SK-N-SH (cell line): Measurements from ENCODE around the gene MUSK. TPM values are rescaled to one million over a fixed set of nuclear protein-coding genes. Genes with fewer than 3 reads are reported as not detected.

ENCODE experiments used
- CTCF ChIA-PET: fragments of 300-600, 350-600 bp; formaldehyde crosslinking; extraction: SDS; loops from one replicate; lab custom pipeline; 2021; lab: Yijun Ruan, JAX
- POLR2A ChIA-PET: fragments of 350-600 bp; sonication (Branson Sonifier 250); formaldehyde crosslinking; extraction: SDS; loops from one replicate; lab custom pipeline; 2020; ENCODE audit warnings: antibody characterized with exemption, inconsistent platforms; lab: Yijun Ruan, JAX
- DNase-seq: peaks from one replicate; pipeline ENCODE4 v3.0.0; 2012
- H2AFZ ChIP-seq: fragments of 200-600 bp; sonication (generic); 2 replicates; pipeline ENCODE4 v1.8.1; 2016; ENCODE audit warnings: antibody characterized with exemption, mild to moderate bottlenecking, low read depth
- H3F3A ChIP-seq: fragments of 200-600 bp; sonication (generic); replicated peaks from 2 replicates; pipeline ENCODE3; 2016; ENCODE audit warnings: antibody characterized with exemption, mild to moderate bottlenecking; ENCODE audit not compliant: insufficient read depth
- H3K27ac ChIP-seq, 2 experiments: fragments of 200-500 bp in 1 of 2; fragments of 200-600 bp in 1 of 2; sonication (Bioruptor generic) in 1 of 2; sonication (generic), shearing (Covaris generic) in 1 of 2; 2 replicates each; pipeline versions ENCODE4 v1.5.1 to v1.6.1; 2014 to 2016; ENCODE audit warnings: low read depth in 2 of 2, inconsistent platforms in 1 of 2, low read length in 1 of 2, mild to moderate bottlenecking in 1 of 2, mixed read lengths in 1 of 2
- H3K27me3 ChIP-seq: fragments of 200-600 bp; sonication (generic), shearing (Covaris generic); 2 replicates; pipeline ENCODE4 v1.6.1; 2016; ENCODE audit warnings: mixed run types; ENCODE audit not compliant: insufficient read depth
- H3K36me3 ChIP-seq, 2 experiments: fragments of 200-500 bp in 1 of 2; fragments of 200-600 bp in 1 of 2; sonication (Bioruptor generic) in 1 of 2; sonication (generic) in 1 of 2; replicated peaks in 1 of 2; 2 replicates each; pipeline versions ENCODE3 to v1.5.1; 2014 to 2016; ENCODE audit warnings: low read length in 1 of 2, mild to moderate bottlenecking in 1 of 2; ENCODE audit not compliant: insufficient read depth in 2 of 2, control insufficient read depth in 1 of 2
- H3K4me1 ChIP-seq, 2 experiments: fragments of 200-500 bp in 1 of 2; fragments of 200-600 bp in 1 of 2; sonication (Bioruptor generic) in 1 of 2; sonication (generic), shearing (Covaris generic) in 1 of 2; 2 replicates each; pipeline versions ENCODE4 v1.5.1 to v1.6.1; 2014 to 2016; ENCODE audit warnings: low read depth in 1 of 2, low read length in 1 of 2, mixed run types in 1 of 2; ENCODE audit not compliant: insufficient read depth in 2 of 2, control insufficient read depth in 1 of 2
- H3K4me2 ChIP-seq: fragments of 200-600 bp; sonication (generic), shearing (Covaris generic); 2 replicates; pipeline ENCODE4 v1.6.1; 2017; ENCODE audit warnings: mixed run types
- H3K4me3 ChIP-seq, 2 experiments: fragments of 200-500 bp in 1 of 2; fragments of 200-600 bp in 1 of 2; sonication (Bioruptor generic) in 1 of 2; sonication (generic), shearing (Covaris generic) in 1 of 2; 2 replicates each; pipeline versions ENCODE4 v1.5.1 to v1.8.1; 2014 to 2016; ENCODE audit warnings: low read depth in 2 of 2, inconsistent platforms in 1 of 2, low read length in 1 of 2, mild to moderate bottlenecking in 1 of 2, mixed read lengths in 1 of 2, moderate library complexity in 1 of 2
- H3K79me2 ChIP-seq: fragments of 200-600 bp; sonication (generic); 2 replicates; pipeline ENCODE4 v1.8.1; 2017; ENCODE audit warnings: mild to moderate bottlenecking; ENCODE audit not compliant: insufficient read depth
- H3K9ac ChIP-seq: fragments of 200-600 bp; sonication (generic); 2 replicates; pipeline ENCODE4 v1.6.1; 2017; ENCODE audit warnings: mixed run types
- H3K9me2 ChIP-seq: fragments of 200-600 bp; sonication (generic); 2 replicates; pipeline ENCODE4 v1.6.1; 2017; ENCODE audit warnings: mixed run types
- H3K9me3 ChIP-seq: fragments of 200-600 bp; sonication (generic); 2 replicates; pipeline ENCODE4 v1.6.1; 2017; ENCODE audit warnings: mixed run types, mild to moderate bottlenecking, moderate library complexity
- H4K20me1 ChIP-seq: fragments of 200-600 bp; sonication (generic); 2 replicates; pipeline ENCODE4 v1.6.1; 2017; ENCODE audit warnings: mild to moderate bottlenecking, mixed run types; ENCODE audit not compliant: insufficient read depth
- CHD2 ChIP-seq: fragments of 150-350 bp; IDR thresholded peaks from 2 replicates; pipeline ENCODE4 v1.6.1; 2018; ENCODE audit warnings: low read length; ENCODE audit not compliant: partially characterized antibody
- CTCF ChIP-seq: fragments of 200-600 bp; sonication (generic); IDR thresholded peaks from 2 replicates; pipeline ENCODE4 v1.6.1; 2017; ENCODE audit warnings: antibody characterized with exemption, mild to moderate bottlenecking, moderate library complexity
- FOXJ3 ChIP-seq: sonication (generic); formaldehyde crosslinking; IDR thresholded peaks from 2 replicates; pipeline ENCODE4 v1.5.1; 2020; ENCODE audit warnings: mild to moderate bottlenecking, missing genetic modification reagents
- FOXM1 ChIP-seq: IDR thresholded peaks from 2 replicates; pipeline ENCODE4 v1.4.0; 2012; ENCODE audit warnings: low read depth, mild to moderate bottlenecking
- GATA2 ChIP-seq: sonication (generic); formaldehyde crosslinking; IDR thresholded peaks from 2 replicates; pipeline ENCODE4 v1.5.0; 2020; ENCODE audit warnings: mild to moderate bottlenecking, missing genetic modification reagents
- IRF3 ChIP-seq: fragments of 150-350 bp; IDR thresholded peaks from 2 replicates; pipeline ENCODE4 v1.6.1; 2016; ENCODE audit warnings: mild to moderate bottlenecking, low read depth, low read length
- JUND ChIP-seq: IDR thresholded peaks from 2 replicates; pipeline ENCODE4 v1.4.0; 2012
- MXI1 ChIP-seq: IDR thresholded peaks from 2 replicates; pipeline ENCODE4 v1.6.1; 2012; ENCODE audit warnings: mild to moderate bottlenecking, low read depth, low read length, improper control_type of control experiment
- NRF1 ChIP-seq: IDR thresholded peaks from 2 replicates; pipeline ENCODE4 v1.6.1; 2012; ENCODE audit warnings: low read depth, mild to moderate bottlenecking, low read length
- PBX3 ChIP-seq: IDR thresholded peaks from 2 replicates; pipeline ENCODE4; 2012
- RAD21 ChIP-seq: IDR thresholded peaks from 2 replicates; pipeline ENCODE4 v1.6.1; 2012; ENCODE audit warnings: mild to moderate bottlenecking, low read length
- RCOR1 ChIP-seq: fragments of 150-350 bp; IDR thresholded peaks from 2 replicates; pipeline ENCODE4 v1.6.1; 2017; ENCODE audit warnings: antibody characterized with exemption, low read length
- SMC3 ChIP-seq: IDR thresholded peaks from 2 replicates; pipeline ENCODE4 v1.6.1; 2012; ENCODE audit warnings: low read depth, low read length, improper control_type of control experiment
- TCF12 ChIP-seq: IDR thresholded peaks from 2 replicates; pipeline ENCODE4 v1.4.0; 2012
- TEAD4 ChIP-seq: IDR thresholded peaks from 2 replicates; pipeline ENCODE4 v1.4.0; 2012; ENCODE audit warnings: mild to moderate bottlenecking, borderline replicate concordance; ENCODE audit not compliant: insufficient read depth
- USF2 ChIP-seq: fragments of 150-350 bp; IDR thresholded peaks from 2 replicates; pipeline ENCODE4 v1.6.1; 2017; ENCODE audit warnings: antibody characterized with exemption, low read length, low read depth, borderline replicate concordance
- YY1 ChIP-seq: IDR thresholded peaks from 2 replicates; pipeline ENCODE4 v1.4.0; 2012; ENCODE audit warnings: low read depth, mild to moderate bottlenecking
- ZBTB33 ChIP-seq: IDR thresholded peaks from 2 replicates; pipeline ENCODE4 v1.4.0; 2012; ENCODE audit warnings: low read depth, borderline replicate concordance
- WGBS: methylation state at CpG from one replicate; pipeline ENCODE4 v1.1.6; 2017; ENCODE audit warnings: low lambda C conversion rate; 5-methylcytosine and 5-hydroxymethylcytosine counted together
- polyA plus RNA-seq, 3 experiments: library from polyadenylated mRNA; depleted of rRNA; stranded (reverse); fragments of >200 nt; gene quantifications; 2 replicates each; pipeline ENCODE4 v1.2.3, GENCODE V29; 2012

The MUSK gene
- polyA plus RNA-seq, 1 of the 3 experiments (the other 2 are of a cell fraction), result not detected

GRCh38 chr9:110776221-110776620 is 107.6 kb downstream of the MUSK start:
- POLR2A ChIA-PET, result no interaction called here
- DNase-seq, result no peak
- TF ChIP-seq YY1 (no peak), MXI1 (no peak), TCF12 (no peak), CHD2 (no peak), JUND (no peak), CTCF (no peak), FOXM1 (no peak), RCOR1 (no peak), PBX3 (no peak), ZBTB33 (no peak), IRF3 (no peak), NRF1 (no peak), TEAD4 (no peak), USF2 (no peak), GATA2 (CRISPR knock-in tag) (no peak), RAD21 (no peak), SMC3 (no peak), FOXJ3 (CRISPR knock-in tag) (no peak)

More at GRCh38 chr9:110776221-110776620, 107.6 kb downstream of the MUSK start:
- no peak overlapping the region for H2AFZ ChIP-seq
- H3K27me3 ChIP-seq, result no peaks in the 10 kb centered on the region
- WGBS, result 78% methylated on average over 1 of the region's 1 CpG
- no peak overlapping the region for H3K9ac ChIP-seq
- H3K9me2 ChIP-seq, result no peaks in the 10 kb centered on the region
- no peak overlapping the region for H3K4me2 ChIP-seq
- no peak overlapping the region for H3K27ac ChIP-seq
- H3K79me2 ChIP-seq, result no peaks in the 10 kb centered on the region
- peaks cover 0 to 6% of the 10 kb centered on the region in 2 experiments; a peak in 2 of 4 replicates for H3K4me1 ChIP-seq
- H3K9me3 ChIP-seq, result no peaks in the 10 kb centered on the region
- CTCF ChIA-PET, result no interaction called here
- H3K36me3 ChIP-seq, result no peaks in the 10 kb centered on the region
- no peaks in the 10 kb centered on the region for H4K20me1 ChIP-seq
- H3K4me3 ChIP-seq, result no peak overlapping the region
- H3F3A ChIP-seq, result no peaks in the 10 kb centered on the region
